Caki2 (cell line): ENCODE measurements around the gene RUFY1. TPM values are rescaled to one million over a fixed set of nuclear protein-coding genes. Genes with fewer than 3 reads are reported as not detected.
"Not testable (repeated sequence)": the region's sequence is repeated elsewhere in the genome, so short reads cannot be mapped to it uniquely, and the experiment has no call there.

Experiments used
- DNase-seq: peaks from one replicate; pipeline ENCODE4 v3.0.0-alpha.2; 2015; ENCODE audit warnings: low read depth
- in situ Hi-C: cut with HindIII; loops from 2 replicates; pipeline ENCODE4 v1.10.0; 2016; ENCODE audit warnings: low sequenced_read_pairs, low pct_unique_long_range_greater_than_20kb, mixed read lengths
- total RNA-seq: library from RNA; depleted of rRNA; stranded (reverse); fragments of >200 nt; shearing (Covaris generic); gene quantifications from 2 replicates; pipeline ENCODE4 v1.2.3, GENCODE V29; 2014; ENCODE audit warnings: low replicate concordance

RUFY1 gene
- total RNA-seq, 1 experiment from 2014 or later: 31.7 TPM

- DNase-seq: peak; percentile 73
- in situ Hi-C loops: no loop called here
Observed at GRCh38 chr5:179613460-179614071, 63.2 kb downstream of the RUFY1 start.

- in situ Hi-C loops: no loop called here
- no peak for DNase-seq
Observed at GRCh38 chr5:179614745-179615144, 64.4 kb downstream of the RUFY1 start.

DNA sequence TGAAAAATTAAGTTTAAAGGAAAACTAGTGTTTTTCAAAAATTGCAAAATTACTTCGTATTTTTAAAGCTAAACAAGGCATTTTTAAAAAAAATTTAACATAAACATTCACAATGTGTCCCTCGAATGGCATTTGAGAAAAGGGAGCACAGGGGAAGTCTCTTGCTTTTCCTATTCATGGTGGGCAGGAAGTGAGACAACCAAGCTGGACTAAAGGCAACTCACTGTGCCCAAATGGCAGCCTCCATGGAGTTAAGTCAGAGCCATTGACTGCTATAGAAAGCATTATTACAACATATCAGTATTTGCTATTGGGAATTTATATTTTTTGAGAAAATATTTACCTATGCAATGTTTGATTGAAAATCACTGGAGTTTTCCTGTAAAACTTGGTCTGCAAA is 64.8 kb downstream of the RUFY1 start:
- in situ Hi-C loops: no loop called here
- DNase-seq: no peak

- in situ Hi-C loops: no loop called here
- no peak for DNase-seq
Observed at GRCh38 chr5:179616002-179616594, 65.7 kb downstream of the RUFY1 start.

- in situ Hi-C loops: no loop called here
- no peak for DNase-seq
Observed at GRCh38 chr5:179617930-179618329, 67.6 kb downstream of the RUFY1 start.

GRCh38 chr5:179618923-179619554 is 68.7 kb downstream of the RUFY1 start:
- no peak for DNase-seq
- in situ Hi-C loops: no loop called here

GRCh38 chr5:179619776-179620175 is 69.4 kb downstream of the RUFY1 start:
- in situ Hi-C loops: no loop called here
- DNase-seq: no peak

- no peak for DNase-seq
- in situ Hi-C loops: no loop called here
Observed at GRCh38 chr5:179620293-179620692, 69.9 kb downstream of the RUFY1 start.

GRCh38 chr5:179620703-179621350 is 70.5 kb downstream of the RUFY1 start:
- in situ Hi-C loops: no loop called here
- no peak for DNase-seq

DNA sequence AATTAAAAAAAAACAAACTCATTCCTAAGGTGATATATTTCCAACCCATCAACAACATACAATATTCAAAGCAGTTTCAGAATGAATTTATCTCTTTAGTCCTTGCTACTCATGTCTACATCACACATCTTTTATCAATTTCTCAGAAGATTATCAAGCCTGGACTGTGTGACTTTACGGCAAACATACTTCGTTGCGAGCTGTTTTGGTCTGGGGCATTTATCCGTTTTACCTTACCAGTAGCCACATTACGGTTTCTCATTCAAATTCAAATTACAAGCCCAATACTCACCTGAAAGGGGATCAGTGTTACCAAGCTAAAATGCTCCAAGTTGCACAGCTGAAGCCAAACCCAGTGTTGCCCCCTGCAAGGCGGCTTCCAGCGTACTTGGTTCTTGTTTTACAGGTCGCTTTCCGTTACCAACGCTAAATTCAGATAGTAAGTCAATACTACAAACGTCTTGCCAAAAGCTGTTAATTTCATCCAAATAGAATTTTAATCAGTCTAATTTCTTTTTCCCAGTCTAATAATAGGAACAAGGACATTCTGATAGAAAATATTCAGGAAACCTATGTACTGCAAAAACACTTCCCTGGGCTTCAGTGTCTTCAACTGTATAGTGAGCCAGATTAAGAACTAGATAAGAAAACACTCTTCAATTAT is 71.3 kb downstream of the RUFY1 start:
- no peak for DNase-seq
- in situ Hi-C loops: no loop called here

GRCh38 chr5:179623003-179623905 is 72.9 kb downstream of the RUFY1 start, which contains the start of gene HNRNPH1:
HNRNPH1 (minus strand) TSS chr5:179623671; CDS start chr5:179623133, 538 bp downstream.
- in situ Hi-C loops: no loop called here
- DNase-seq: peak; percentile 99

- DNase-seq: peak; percentile 46
- in situ Hi-C loops: no loop called here
Observed at GRCh38 chr5:179623906-179624741, 73.8 kb downstream of the RUFY1 start.

DNA sequence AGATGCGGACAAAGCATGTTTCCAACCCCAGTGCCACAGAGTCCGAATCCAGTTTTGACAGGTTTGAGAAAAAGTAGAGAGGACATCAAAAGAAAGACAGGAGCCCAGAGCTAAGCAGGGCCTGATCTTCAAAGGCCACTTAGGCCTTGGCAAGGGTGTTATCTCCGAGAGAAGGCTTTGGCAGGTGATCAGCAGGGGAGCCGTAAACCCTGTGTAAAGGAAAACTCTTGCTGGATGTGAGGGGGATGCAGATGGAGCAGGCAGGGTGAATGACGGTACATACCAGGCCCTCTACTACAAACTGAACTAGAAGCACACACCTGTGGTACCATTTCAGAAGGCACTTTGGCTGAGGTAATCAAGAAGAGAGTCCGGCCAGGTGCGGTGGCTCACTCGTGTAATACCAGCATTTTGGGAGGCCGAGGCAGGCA is 74.5 kb downstream of the RUFY1 start:
- no peak for DNase-seq
- in situ Hi-C loops: no loop called here

DNA sequence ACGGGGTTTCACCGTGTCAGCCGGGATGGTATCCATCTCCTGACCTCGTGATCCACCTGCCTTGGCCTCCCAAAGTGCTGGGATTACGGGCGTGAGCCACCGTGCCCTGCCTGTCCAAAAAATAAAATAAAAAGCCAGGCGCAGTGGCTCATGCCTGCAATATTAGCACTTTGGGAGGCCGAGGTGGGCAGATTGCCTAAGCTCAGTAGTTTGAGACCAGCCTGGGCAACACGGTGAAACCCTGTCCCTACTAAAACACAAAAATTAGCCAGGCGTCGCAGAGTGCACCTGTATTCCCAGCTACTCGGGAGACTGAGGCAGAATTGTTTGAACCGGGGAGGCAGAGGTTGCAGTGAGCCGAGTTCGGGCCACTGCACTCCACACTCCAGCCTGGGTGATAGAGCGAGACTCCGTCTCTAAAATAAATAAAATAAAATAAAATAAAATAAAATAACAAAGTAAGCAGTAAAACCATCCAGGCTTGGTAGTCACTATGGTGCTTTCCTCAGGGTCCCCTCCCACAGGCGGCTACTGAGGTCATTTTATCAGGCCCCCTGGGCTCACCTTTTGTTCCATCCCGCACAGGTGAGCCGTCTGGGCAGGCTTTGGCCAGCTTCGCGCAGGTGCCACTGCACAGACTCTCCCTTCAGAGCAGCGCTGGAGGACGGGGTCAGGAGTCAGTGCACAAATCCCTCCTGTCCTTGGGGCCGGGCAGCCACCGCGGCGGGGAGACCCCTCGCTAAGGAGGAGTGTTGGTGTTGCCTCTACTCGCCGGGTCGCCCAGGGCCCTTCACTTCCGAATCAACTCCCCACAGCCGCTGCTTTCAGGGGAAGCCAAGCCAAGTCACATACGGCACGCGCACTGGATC is 83.4 kb downstream of the RUFY1 start:
- in situ Hi-C loops, DNase-seq: not testable (repeated sequence)

- in situ Hi-C loops, DNase-seq: not testable (repeated sequence)
Observed at GRCh38 chr5:179634370-179635172, 84.2 kb downstream of the RUFY1 start.
